NCI-H748 (cell line): ENCODE data around the gene FCGBP.
"Not testable (repeated sequence)": the region's sequence is repeated elsewhere in the genome, so short reads cannot be mapped to it uniquely, and the experiment has no call there.

Experiments used
- DNase-seq: peaks from one replicate; lab custom pipeline; 2025; ENCODE audit not compliant: unreplicated experiment; lab: John Stamatoyannopoulos, UW

Gene FCGBP

GRCh38 chr19:39934584-39935363 is at the start of gene FCGBP:
Gene FCGBP (minus strand): TSS chr19:39934634.
- no peak for DNase-seq

GRCh38 chr19:39983695-39984300 is 49.4 kb upstream of the FCGBP start:
- no peak for DNase-seq

- no peak for DNase-seq
These were observed 48.4 kb upstream of the FCGBP start for GRCh38 chr19:39982883-39983282.

GRCh38 chr19:39974377-39975155 is 40.1 kb upstream of the FCGBP start:
- DNase-seq = no peak

GRCh38 chr19:39971380-39972035 is 37.1 kb upstream of the FCGBP start:
- DNase-seq = no peak

GRCh38 chr19:39970675-39971379 is 36.4 kb upstream of the FCGBP start, which contains the start of gene PSMC4:
Gene PSMC4 (plus strand): TSS chr19:39971165. CDS start chr19:39971203, 38 bp downstream.
- DNase-seq = peak; percentile 100

GRCh38 chr19:39970425-39970674 is 35.9 kb upstream of the FCGBP start:
- peak; percentile 81 for DNase-seq

GRCh38 chr19:39969681-39970424 is 35.4 kb upstream of the FCGBP start:
- DNase-seq = no peak

GRCh38 chr19:39969266-39969665 is 34.8 kb upstream of the FCGBP start:
- no peak for DNase-seq

GRCh38 chr19:39968789-39969188 is 34.4 kb upstream of the FCGBP start:
- DNase-seq = no peak

GRCh38 chr19:39967561-39967960 is 33.1 kb upstream of the FCGBP start:
- DNase-seq = no peak

GRCh38 chr19:39966617-39967016 is 32.2 kb upstream of the FCGBP start:
- no peak for DNase-seq

GRCh38 chr19:39963898-39964297 is 29.5 kb upstream of the FCGBP start:
- no peak for DNase-seq

- not testable (repeated sequence) for DNase-seq
These were observed 25.0 kb upstream of the FCGBP start for GRCh38 chr19:39959407-39959806.

- DNase-seq = not testable (repeated sequence)
These were observed 24.5 kb upstream of the FCGBP start for GRCh38 chr19:39958942-39959341.

GRCh38 chr19:39957886-39958285 is 23.5 kb upstream of the FCGBP start:
- not testable (repeated sequence) for DNase-seq

- no peak for DNase-seq
These were observed 19.5 kb upstream of the FCGBP start for GRCh38 chr19:39953915-39954314.

- no peak for DNase-seq
These were observed 17.3 kb upstream of the FCGBP start for GRCh38 chr19:39951686-39952085.

- no peak for DNase-seq
These were observed 16.7 kb upstream of the FCGBP start for GRCh38 chr19:39951065-39951650.
